ENCODE data around the gene SLC9A7. TPM values are rescaled to one million over a fixed set of nuclear protein-coding genes. Genes with fewer than 3 reads are reported as not detected.

Gene SLC9A7
- total RNA-seq, 4 donors from 2014 or later, result 0.82 to 29.2 (median 2.3) TPM

GRCh38 chrX:46662188-46662958 lies 96.5 kb downstream of the SLC9A7 start:
- no peaks in the 10 kb centered on the region for H3K36me3 ChIP-seq
- intact Hi-C loops (cut with DNase I; ENCODE audit: low total_unique reads) (no loop called here), in situ Hi-C loops (cut with MboI; ENCODE audit: low pct_ligation_motif_present in 1 of 4, low pct_unique_long_range_greater_than_20kb in 1 of 4, low sequenced_read_pairs in 3 of 4) (no loop called here)
- H3K4me1 ChIP-seq, result no peaks in the 10 kb centered on the region
- TF ChIP-seq POLR2AphosphoS5 (IDR thresholded peaks at IDR 0.05) (no peak), POLR2A (IDR thresholded peaks at IDR 0.05) (no peak), EP300 (IDR thresholded peaks at IDR 0.05; ENCODE audit: low read depth) (no peak), CTCF (IDR thresholded peaks at IDR 0.05) (no peak)
- H3K9me3 ChIP-seq, result no peaks in the 10 kb centered on the region
- H3K27me3 ChIP-seq, result no peaks in the 10 kb centered on the region
- WGBS, 2 donors (ENCODE audit: low coverage in 1 of 2), result 80 to 93% methylated on average over 2 to 10 of the region's 10 CpGs
- no peak overlapping the region for H3K27ac ChIP-seq
- no peak overlapping the region for H3K4me3 ChIP-seq
- no peak for DNase-seq

- TF ChIP-seq EP300 (IDR thresholded peaks at IDR 0.05; ENCODE audit: low read depth) (no peak), POLR2A (IDR thresholded peaks at IDR 0.05) (no peak), POLR2AphosphoS5 (IDR thresholded peaks at IDR 0.05) (no peak), CTCF (IDR thresholded peaks at IDR 0.05) (no peak)
- in situ Hi-C loops (cut with MboI; ENCODE audit: low pct_ligation_motif_present in 1 of 4, low pct_unique_long_range_greater_than_20kb in 1 of 4, low sequenced_read_pairs in 3 of 4), result no loop called here
- Histone ChIP-seq H3K4me1 (no peaks in the 10 kb centered on the region), H3K4me3 (no peak overlapping the region), H3K9me3 (no peaks in the 10 kb centered on the region), H3K27ac (no peak overlapping the region), H3K27me3 (no peaks in the 10 kb centered on the region), H3K36me3 (no peaks in the 10 kb centered on the region)
- intact Hi-C loops (cut with DNase I; ENCODE audit: low total_unique reads), result no loop called here
- no peak for DNase-seq
- 56% methylated on average over 6 of the region's 6 CpGs; no CpG with 5 or more reads in 1 of the 2 donors for WGBS, 2 donors (ENCODE audit: low coverage in 1 of 2)
These were observed 105.4 kb downstream of the SLC9A7 start for GRCh38 chrX:46653482-46653881.

GRCh38 chrX:46649421-46650260 lies 109.3 kb downstream of the SLC9A7 start:
- intact Hi-C loops (cut with DNase I; ENCODE audit: low total_unique reads), result no loop called here
- in situ Hi-C loops (cut with MboI; ENCODE audit: low pct_ligation_motif_present in 1 of 4, low pct_unique_long_range_greater_than_20kb in 1 of 4, low sequenced_read_pairs in 3 of 4), result no loop called here
- Histone ChIP-seq H3K9me3 (no peaks in the 10 kb centered on the region), H3K27ac (no peak overlapping the region), H3K27me3 (no peaks in the 10 kb centered on the region), H3K36me3 (no peaks in the 10 kb centered on the region), H3K4me3 (no peak overlapping the region), H3K4me1 (no peaks in the 10 kb centered on the region)
- peak; percentile 23 for DNase-seq
- WGBS, 2 donors (ENCODE audit: low coverage in 1 of 2), result 57 to 100% methylated on average over 1 to 7 of the region's 7 CpGs
- no peak for TF ChIP-seq CTCF (IDR thresholded peaks at IDR 0.05)
- TF ChIP-seq POLR2AphosphoS5 (IDR thresholded peaks at IDR 0.05), result no peak
- no peak for TF ChIP-seq POLR2A (IDR thresholded peaks at IDR 0.05)

- no peaks in the 10 kb centered on the region for H3K9me3 ChIP-seq
- intact Hi-C loops (cut with DNase I; ENCODE audit: low total_unique reads) (no loop called here), in situ Hi-C loops (cut with MboI; ENCODE audit: low pct_ligation_motif_present in 1 of 4, low pct_unique_long_range_greater_than_20kb in 1 of 4, low sequenced_read_pairs in 3 of 4) (no loop called here)
- H3K4me3 ChIP-seq, result no peak overlapping the region
- TF ChIP-seq POLR2A (IDR thresholded peaks at IDR 0.05), result no peak
- H3K27me3 ChIP-seq, result no peaks in the 10 kb centered on the region
- WGBS, 2 donors (ENCODE audit: low coverage in 1 of 2), result 80% methylated on average over 6 of the region's 6 CpGs; no CpG with 5 or more reads in 1 of the 2 donors
- no peak overlapping the region for H3K27ac ChIP-seq
- DNase-seq, result no peak
- no peaks in the 10 kb centered on the region for H3K36me3 ChIP-seq
- no peaks in the 10 kb centered on the region for H3K4me1 ChIP-seq
These were observed 110.3 kb downstream of the SLC9A7 start for GRCh38 chrX:46648660-46649059.

Data from transverse colon (tissue), 4 donors.